ENCODE data around the gene RASA3. TPM values are rescaled to one million over a fixed set of nuclear protein-coding genes. Genes with fewer than 3 reads are reported as not detected.

The RASA3 gene
- total and polyA plus RNA-seq, 9 of the 15 experiments (the other 6 are each of a cell fraction or from before 2014, with no cell fraction given): 0.72 to 25.3 (median 14.4) TPM

DNA sequence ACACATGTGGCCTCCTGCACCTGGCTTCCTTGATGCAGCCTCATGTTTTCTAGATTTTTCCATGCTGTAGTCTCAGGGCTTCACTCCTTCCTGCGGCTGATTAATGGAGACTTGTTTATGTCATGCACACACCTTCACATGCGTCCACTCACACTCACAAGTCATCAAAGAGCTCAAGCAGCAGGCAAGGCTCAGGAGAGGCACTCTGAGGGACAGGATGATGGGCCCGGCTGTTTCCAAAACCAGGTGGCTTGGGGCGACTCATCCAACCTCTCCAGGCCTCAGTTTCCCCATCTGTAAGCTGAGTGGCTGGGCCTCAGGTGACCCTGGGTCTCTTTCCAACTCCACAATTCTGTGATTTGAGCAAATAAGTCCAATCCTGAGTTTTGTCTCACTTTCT is 36.9 kb downstream of the RASA3 start:
- Histone ChIP-seq H3K4me2 (ENCODE audit: insufficient read depth, low read length) (no peak overlapping the region), H3K9ac (ENCODE audit: insufficient read depth in 1 of 2, low read depth in 2 of 2, low read length in 2 of 2) (no peak overlapping the region), H3K9me1 (ENCODE audit: control insufficient read depth, insufficient read depth, low read length) (no peaks in the 10 kb centered on the region), H3K9me3 (replicated peaks; ENCODE audit: control insufficient read depth, insufficient read depth, low read depth, low read length) (peaks cover 4% of the 10 kb centered on the region), H3K4me3 (no peak overlapping the region), H3K4me1 (replicated peaks in 1 of 2; ENCODE audit: control insufficient read depth in 2 of 2, insufficient read depth in 2 of 2, low read length in 2 of 2) (peaks cover 0 to 27% of the 10 kb centered on the region in 2 experiments; a peak in 2 of 5 replicates), H4K20me1 (replicated peaks; ENCODE audit: control insufficient read depth, insufficient read depth, low read length) (no peaks in the 10 kb centered on the region), H3K36me3 (ENCODE audit: control insufficient read depth, insufficient read depth, low read length) (no peaks in the 10 kb centered on the region), H3K79me2 (ENCODE audit: control insufficient read depth, insufficient read depth, low read length) (peaks cover 29% of the 10 kb centered on the region), H3K27ac (ENCODE audit: extremely low read depth, low read depth, low read length) (no peak overlapping the region), H2AFZ (ENCODE audit: low read depth, low read length) (no peak overlapping the region), H3K27me3 (ENCODE audit: control insufficient read depth in 2 of 2, insufficient read depth in 2 of 2, low read length in 2 of 2) (no peaks in the 10 kb centered on the region)
- POLR2A ChIA-PET: no interaction called here
- no peak for FAIRE-seq
- BruUV-seq (replicated peaks): no TSS peak
- in situ Hi-C loops (cut with MboI): no loop called here
- intact Hi-C loops (cut with micrococcal nuclease): no loop called here
- 92% methylated on average over 3 of the region's 4 CpGs for WGBS (ENCODE audit: insufficient coverage, low coverage, missing lambda C conversion rate)
- DNase-seq (ENCODE audit: extremely low read depth in 1 of 4, low spot score in 3 of 4): no peak
- CTCF ChIA-PET (ENCODE audit: low intra/inter-chr PET ratio): no interaction called here
- no peak for ATAC-seq
- no peak for TF ChIP-seq MAFF (IDR thresholded peaks at IDR 0.05; ENCODE audit: low read length)
- no peak for TF ChIP-seq ZNF395 (CRISPR knock-in tag; IDR thresholded peaks at IDR 0.05)
- TF ChIP-seq, protein P1, sequence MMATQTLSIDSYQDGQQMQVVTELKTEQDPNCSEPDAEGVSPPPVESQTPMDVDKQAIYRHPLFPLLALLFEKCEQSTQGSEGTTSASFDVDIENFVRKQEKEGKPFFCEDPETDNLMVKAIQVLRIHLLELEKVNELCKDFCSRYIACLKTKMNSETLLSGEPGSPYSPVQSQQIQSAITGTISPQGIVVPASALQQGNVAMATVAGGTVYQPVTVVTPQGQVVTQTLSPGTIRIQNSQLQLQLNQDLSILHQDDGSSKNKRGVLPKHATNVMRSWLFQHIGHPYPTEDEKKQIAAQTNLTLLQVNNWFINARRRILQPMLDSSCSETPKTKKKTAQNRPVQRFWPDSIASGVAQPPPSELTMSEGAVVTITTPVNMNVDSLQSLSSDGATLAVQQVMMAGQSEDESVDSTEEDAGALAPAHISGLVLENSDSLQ (IDR thresholded peaks at IDR 0.05): no peak
- TF ChIP-seq LCOR (CRISPR knock-in tag; IDR thresholded peaks at IDR 0.05): no peak
- no peak for TF ChIP-seq ZNF766 (CRISPR knock-in tag; conservative IDR thresholded peaks at IDR 0.05)
- no peak for TF ChIP-seq HMBOX1 (IDR thresholded peaks at IDR 0.05)
- no peak for TF ChIP-seq CREM (IDR thresholded peaks at IDR 0.05; ENCODE audit: low read depth)
- no peak for TF ChIP-seq TSC22D4 (tag; IDR thresholded peaks at IDR 0.05)
- no peak for TF ChIP-seq PHF21A (IDR thresholded peaks at IDR 0.05; ENCODE audit: borderline replicate concordance, low read depth)
- TF ChIP-seq HNRNPH1 (optimal IDR thresholded peaks at IDR 0.05; ENCODE audit: low read depth, low read length): no peak
- TF ChIP-seq HIVEP1 (CRISPR knock-in tag; IDR thresholded peaks at IDR 0.05): no peak
- TF ChIP-seq SIX5 (IDR thresholded peaks at IDR 0.05; ENCODE audit: borderline replicate concordance in 1 of 2, insufficient read depth in 1 of 2, low read depth in 1 of 2, low read length in 2 of 2): no peak
- no peak for TF ChIP-seq RBM25 (IDR thresholded peaks at IDR 0.05; ENCODE audit: low read depth, low read length, severe bottlenecking)
- TF ChIP-seq RBFOX2 (IDR thresholded peaks at IDR 0.05; ENCODE audit: low read depth, low read length): no peak

All from K562 (cell line).